Measurements from ENCODE around the gene AP1G1. TPM values are rescaled to one million over a fixed set of nuclear protein-coding genes. Genes with fewer than 3 reads are reported as not detected.
"Not testable (repeated sequence)": the region's sequence is repeated elsewhere in the genome, so short reads cannot be mapped to it uniquely, and the experiment has no call there.

AP1G1 gene
- total RNA-seq, 1 donor: 104 TPM

- TF ChIP-seq CTCF (IDR thresholded peaks at IDR 0.05; ENCODE audit: extremely low read depth, low read depth, low read length): no peak
- no peaks in the 10 kb centered on the region for H4K20me1 ChIP-seq (ENCODE audit: insufficient read depth, low read length)
- no peaks in the 10 kb centered on the region for H3K9me3 ChIP-seq (ENCODE audit: low read depth, low read length)
- no peak for DNase-seq (ENCODE audit: insufficient read length, low spot score, missing footprints)
- H3K4me2 ChIP-seq (ENCODE audit: insufficient read depth, low read length): no peak overlapping the region
- H2AFZ ChIP-seq (ENCODE audit: low read length): no peak overlapping the region
- no peak overlapping the region for H3K4me3 ChIP-seq (ENCODE audit: insufficient read depth, low read length)
- no peaks in the 10 kb centered on the region for H3K79me2 ChIP-seq (ENCODE audit: insufficient read depth, low read length)
- H3K4me1 ChIP-seq (ENCODE audit: insufficient read depth, low read length): no peaks in the 10 kb centered on the region
- H3K27me3 ChIP-seq (ENCODE audit: insufficient read depth, low read length): no peaks in the 10 kb centered on the region
- peaks cover 21% of the 10 kb centered on the region for H3K36me3 ChIP-seq (ENCODE audit: insufficient read depth, low read length)
- H3K27ac ChIP-seq (ENCODE audit: low read depth, low read length): no peak overlapping the region
Measured at GRCh38 chr16:71687861-71688260, 120.8 kb downstream of the AP1G1 start.

GRCh38 chr16:71684280-71684679 lies 124.4 kb downstream of the AP1G1 start:
- not testable (repeated sequence) for H3K9me3 ChIP-seq (ENCODE audit: low read depth, low read length)
- peaks cover 21% of the 10 kb centered on the region for H3K36me3 ChIP-seq (ENCODE audit: insufficient read depth, low read length)

GRCh38 chr16:71681360-71681759 lies 127.3 kb downstream of the AP1G1 start:
- no peaks in the 10 kb centered on the region for H3K79me2 ChIP-seq (ENCODE audit: insufficient read depth, low read length)
- no peak overlapping the region for H3K4me3 ChIP-seq (ENCODE audit: insufficient read depth, low read length)
- H3K36me3 ChIP-seq (ENCODE audit: insufficient read depth, low read length): peaks cover 30% of the 10 kb centered on the region
- H2AFZ ChIP-seq (ENCODE audit: low read length): no peak overlapping the region
- no peak overlapping the region for H3K27ac ChIP-seq (ENCODE audit: low read depth, low read length)
- H3K27me3 ChIP-seq (ENCODE audit: insufficient read depth, low read length): no peaks in the 10 kb centered on the region
- no peak for DNase-seq (ENCODE audit: insufficient read length, low spot score, missing footprints)
- H4K20me1 ChIP-seq (ENCODE audit: insufficient read depth, low read length): no peaks in the 10 kb centered on the region
- no peaks in the 10 kb centered on the region for H3K9me3 ChIP-seq (ENCODE audit: low read depth, low read length)
- H3K4me1 ChIP-seq (ENCODE audit: insufficient read depth, low read length): no peaks in the 10 kb centered on the region
- TF ChIP-seq CTCF (IDR thresholded peaks at IDR 0.05; ENCODE audit: extremely low read depth, low read depth, low read length): no peak
- no peak overlapping the region for H3K4me2 ChIP-seq (ENCODE audit: insufficient read depth, low read length)

More at GRCh38 chr16:71684280-71684679, 124.4 kb downstream of the AP1G1 start:
- H3K4me3 ChIP-seq (ENCODE audit: insufficient read depth, low read length); H3K4me2 ChIP-seq (ENCODE audit: insufficient read depth, low read length); H3K79me2 ChIP-seq (ENCODE audit: insufficient read depth, low read length); H2AFZ ChIP-seq (ENCODE audit: low read length); H3K4me1 ChIP-seq (ENCODE audit: insufficient read depth, low read length); H3K27ac ChIP-seq (ENCODE audit: low read depth, low read length); H3K27me3 ChIP-seq (ENCODE audit: insufficient read depth, low read length); DNase-seq (ENCODE audit: insufficient read length, low spot score, missing footprints); H4K20me1 ChIP-seq (ENCODE audit: insufficient read depth, low read length): not testable (repeated sequence)

Small RNAs within 50 kb of the gene (small RNA-seq; reads per million reads assigned to genes)
- not detected for gene AC010653.3
- not detected for gene SNORA70D
- 1,454 reads per million, percentile 99 among the genes with 10 or more reads in this experiment for gene SNORD71

Other genes starting within 250 kb of the AP1G1 start
- under 0.01 TPM in 1 of 2 replicates, not detected in the other for gene TAT, start 231.7 kb downstream of the AP1G1 start, total RNA-seq
- 0.36 and 0.88 TPM in 2 replicates for gene MARVELD3, start 182.7 kb downstream of the AP1G1 start, total RNA-seq
- gene PHLPP2, start 84.1 kb downstream of the AP1G1 start, total RNA-seq: 11.2 and 12.7 TPM in 2 replicates
- gene ATXN1L, start 37.1 kb upstream of the AP1G1 start, total RNA-seq: 13.6 and 15.9 TPM in 2 replicates
- gene ZNF821, start 75.3 kb upstream of the AP1G1 start, total RNA-seq: 7.1 and 12.3 TPM in 2 replicates
- 213 and 229 TPM in 2 replicates for gene IST1, start 86.7 kb upstream of the AP1G1 start, total RNA-seq
- gene PKD1L3, start 191.6 kb upstream of the AP1G1 start, total RNA-seq: not detected in 2 replicates
- gene DHODH, start 199.9 kb upstream of the AP1G1 start, total RNA-seq: 3.2 and 4.7 TPM in 2 replicates
- not detected in 2 replicates for gene HP, start 245.7 kb upstream of the AP1G1 start, total RNA-seq

Measured in osteoblast (primary cell).